ENCODE results near the gene SPACDR.
"Not testable (repeated sequence)": the region's sequence is repeated elsewhere in the genome, so short reads cannot be mapped to it uniquely, and the experiment has no call there.

SPACDR gene

DNA sequence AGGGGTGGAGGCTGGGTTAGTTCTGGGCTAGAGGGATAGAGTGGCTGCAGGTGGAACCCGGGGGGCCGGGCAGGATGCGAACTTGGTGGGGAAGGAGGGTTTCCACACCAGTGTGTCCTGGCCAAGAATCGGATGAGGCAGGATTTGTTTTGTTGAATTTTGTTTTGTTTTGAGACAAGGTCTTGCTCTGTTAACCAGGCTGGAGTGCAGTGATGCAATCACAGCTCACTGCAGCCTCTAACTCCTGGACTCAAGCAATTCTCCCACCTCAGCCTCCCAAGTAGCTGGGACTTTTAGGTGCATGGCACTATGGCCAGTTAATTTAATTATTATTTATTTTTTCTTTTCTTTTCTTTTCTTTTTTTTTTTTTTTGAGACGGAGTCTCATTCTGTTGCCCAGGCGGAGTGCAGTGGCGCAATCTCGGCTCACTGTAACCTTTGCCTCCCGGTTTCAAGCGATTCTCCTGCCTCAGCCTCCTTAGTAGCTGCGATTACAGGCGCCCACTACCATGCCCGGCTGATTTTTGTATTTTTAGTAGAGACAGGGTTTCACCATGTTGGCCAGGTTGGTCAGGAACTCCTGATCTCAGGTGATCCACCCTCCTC is 14.8 kb downstream of the SPACDR start:
- DNase-seq: no peak
- Histone ChIP-seq H3K36me3 (no peaks in the 10 kb centered on the region), H3K4me3 (ENCODE audit: low read depth, low read length) (no peak overlapping the region), H3K27me3 (no peaks in the 10 kb centered on the region), H3K4me1 (peaks cover 7% of the 10 kb centered on the region), H3K9me3 (no peaks in the 10 kb centered on the region)
- TF ChIP-seq, protein P1, sequence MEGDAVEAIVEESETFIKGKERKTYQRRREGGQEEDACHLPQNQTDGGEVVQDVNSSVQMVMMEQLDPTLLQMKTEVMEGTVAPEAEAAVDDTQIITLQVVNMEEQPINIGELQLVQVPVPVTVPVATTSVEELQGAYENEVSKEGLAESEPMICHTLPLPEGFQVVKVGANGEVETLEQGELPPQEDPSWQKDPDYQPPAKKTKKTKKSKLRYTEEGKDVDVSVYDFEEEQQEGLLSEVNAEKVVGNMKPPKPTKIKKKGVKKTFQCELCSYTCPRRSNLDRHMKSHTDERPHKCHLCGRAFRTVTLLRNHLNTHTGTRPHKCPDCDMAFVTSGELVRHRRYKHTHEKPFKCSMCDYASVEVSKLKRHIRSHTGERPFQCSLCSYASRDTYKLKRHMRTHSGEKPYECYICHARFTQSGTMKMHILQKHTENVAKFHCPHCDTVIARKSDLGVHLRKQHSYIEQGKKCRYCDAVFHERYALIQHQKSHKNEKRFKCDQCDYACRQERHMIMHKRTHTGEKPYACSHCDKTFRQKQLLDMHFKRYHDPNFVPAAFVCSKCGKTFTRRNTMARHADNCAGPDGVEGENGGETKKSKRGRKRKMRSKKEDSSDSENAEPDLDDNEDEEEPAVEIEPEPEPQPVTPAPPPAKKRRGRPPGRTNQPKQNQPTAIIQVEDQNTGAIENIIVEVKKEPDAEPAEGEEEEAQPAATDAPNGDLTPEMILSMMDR (IDR thresholded peaks at IDR 0.05; ENCODE audit: low read depth, low read length): no peak

DNA sequence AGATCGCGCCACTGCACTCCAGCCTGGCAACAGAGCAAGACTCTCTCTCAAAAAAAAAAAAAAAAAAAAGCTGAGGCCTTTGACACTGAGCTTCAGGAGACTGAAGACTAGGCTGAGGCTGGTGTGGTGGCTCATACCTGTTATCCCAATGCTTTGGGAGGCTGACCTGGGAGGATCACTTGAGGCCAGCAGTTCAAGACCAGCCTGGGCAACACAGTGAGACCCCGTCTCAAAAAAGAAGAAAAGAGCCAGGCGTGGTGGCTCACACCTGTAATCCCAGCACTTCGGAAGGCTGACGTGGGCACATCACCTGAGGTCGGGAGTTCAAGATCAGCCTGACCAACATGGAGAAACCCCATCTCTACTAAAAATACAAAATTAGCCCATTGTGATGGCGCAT is 16.7 kb downstream of the SPACDR start:
- not testable (repeated sequence) for H3K27me3 ChIP-seq; DNase-seq; H3K4me3 ChIP-seq (ENCODE audit: low read depth, low read length); H3K9me3 ChIP-seq; H3K4me1 ChIP-seq; H3K36me3 ChIP-seq

GRCh38 chr7:100446040-100446439 is 18.0 kb downstream of the SPACDR start:
- DNase-seq: no peak
- Histone ChIP-seq H3K27me3 (no peaks in the 10 kb centered on the region), H3K36me3 (no peaks in the 10 kb centered on the region), H3K4me3 (ENCODE audit: low read depth, low read length) (no peak overlapping the region), H3K9me3 (no peaks in the 10 kb centered on the region), H3K4me1 (peaks cover 7% of the 10 kb centered on the region)
- TF ChIP-seq, protein P1 (IDR thresholded peaks at IDR 0.05; ENCODE audit: low read depth, low read length): no peak

DNA sequence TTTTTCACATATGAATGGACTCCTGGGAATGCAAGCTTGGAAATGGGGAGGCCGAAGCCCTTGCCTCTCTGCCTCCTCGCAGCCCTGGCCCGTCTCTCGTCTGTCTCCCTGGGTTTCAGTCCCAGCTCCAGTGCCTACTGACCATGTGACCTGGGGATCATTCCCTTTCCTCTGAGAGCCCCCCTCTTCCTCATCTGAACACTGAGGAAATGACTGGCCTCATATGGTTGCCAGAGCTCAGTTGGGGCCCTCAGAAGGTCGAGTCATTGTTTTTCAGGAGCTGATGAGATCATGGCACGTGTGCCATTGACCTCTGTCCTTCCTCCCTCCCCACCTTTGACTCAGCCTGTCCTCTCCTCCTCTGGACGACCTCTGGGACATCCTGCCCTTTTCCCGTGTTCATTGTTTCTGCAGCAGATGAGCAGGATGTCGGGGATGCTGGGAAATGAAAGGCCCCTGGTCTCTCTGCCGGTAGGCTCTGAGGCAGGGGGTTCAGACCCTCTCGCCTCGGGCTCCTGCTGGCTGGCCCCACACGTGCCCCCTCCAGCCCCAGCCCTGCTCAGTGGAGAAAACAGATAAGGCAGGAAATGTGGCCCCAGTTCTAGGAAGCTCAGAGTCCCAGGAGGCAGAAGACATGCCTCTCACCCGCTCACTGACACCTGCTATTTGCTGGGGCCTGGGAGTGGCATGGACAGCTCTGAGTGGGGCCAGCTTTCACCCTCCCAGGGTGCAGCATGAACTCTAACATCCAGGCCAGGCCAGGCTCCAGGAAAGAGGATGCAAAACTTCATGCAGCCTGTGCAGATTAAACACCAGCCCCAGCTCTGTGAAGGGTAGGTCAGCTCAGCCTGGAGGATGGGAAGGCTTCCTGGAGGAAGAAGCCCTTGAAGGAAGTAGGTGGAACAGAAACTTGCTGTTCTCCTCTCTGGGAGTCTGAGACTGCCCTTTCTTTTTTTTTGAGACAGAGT is 19.5 kb downstream of the SPACDR start:
- DNase-seq: no peak
- H3K4me3 ChIP-seq (ENCODE audit: low read depth, low read length): no peak overlapping the region
- TF ChIP-seq, protein P1 (IDR thresholded peaks at IDR 0.05; ENCODE audit: low read depth, low read length): no peak
- H3K9me3 ChIP-seq: no peaks in the 10 kb centered on the region
- H3K36me3 ChIP-seq: no peaks in the 10 kb centered on the region
- peaks cover 7% of the 10 kb centered on the region for H3K4me1 ChIP-seq
- no peaks in the 10 kb centered on the region for H3K27me3 ChIP-seq

GRCh38 chr7:100443096-100443840 is 20.8 kb downstream of the SPACDR start:
- Histone ChIP-seq H3K36me3 (no peaks in the 10 kb centered on the region), H3K4me3 (ENCODE audit: low read depth, low read length) (no peak overlapping the region), H3K27me3 (no peaks in the 10 kb centered on the region), H3K4me1 (peaks cover 7% of the 10 kb centered on the region), H3K9me3 (no peaks in the 10 kb centered on the region)
- TF ChIP-seq, protein P1 (IDR thresholded peaks at IDR 0.05; ENCODE audit: low read depth, low read length): no peak
- DNase-seq: no peak

DNA sequence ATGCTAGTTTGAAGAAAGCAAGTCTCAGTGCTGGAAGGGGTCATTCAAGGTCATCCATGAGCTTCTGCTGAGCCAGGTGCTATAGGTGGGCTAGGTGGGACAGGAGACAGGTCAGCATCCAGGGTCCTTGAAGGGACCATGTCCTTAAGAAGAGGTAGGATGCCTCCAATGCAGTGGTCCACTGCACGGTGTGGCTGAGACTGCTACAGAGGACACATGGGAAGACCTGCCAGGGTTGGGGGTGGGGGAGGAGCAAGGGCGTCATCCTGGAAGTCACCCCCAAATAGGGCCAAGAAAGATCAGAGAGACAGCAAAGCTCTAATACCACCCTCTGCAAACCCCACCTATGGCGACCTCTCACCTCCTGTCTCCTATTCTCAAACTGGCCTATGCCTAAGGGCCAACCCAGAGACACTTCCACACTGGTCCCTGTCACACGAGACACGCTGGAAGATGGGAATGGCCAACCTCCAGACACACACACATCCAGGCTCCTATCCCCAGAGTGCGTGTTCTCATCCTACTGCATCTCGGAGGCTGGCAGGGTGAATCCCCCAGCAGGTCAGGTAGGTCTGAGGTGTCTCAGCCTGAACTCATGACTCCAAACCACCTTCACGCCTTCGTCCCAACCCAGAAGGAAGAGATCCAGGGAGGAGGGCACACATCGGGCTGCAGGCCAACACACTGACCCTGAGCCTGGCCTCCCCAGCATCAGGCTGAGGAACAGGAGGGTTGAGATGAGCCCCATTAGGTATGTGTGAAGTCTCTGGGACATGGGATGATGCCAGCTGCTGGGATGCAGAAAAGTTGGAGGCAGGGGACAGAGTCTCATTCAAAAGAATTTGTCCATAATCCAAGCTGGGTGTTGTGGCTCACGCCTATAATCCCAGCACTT is 22.2 kb downstream of the SPACDR start:
- H3K4me1 ChIP-seq: peaks cover 7% of the 10 kb centered on the region

DNA sequence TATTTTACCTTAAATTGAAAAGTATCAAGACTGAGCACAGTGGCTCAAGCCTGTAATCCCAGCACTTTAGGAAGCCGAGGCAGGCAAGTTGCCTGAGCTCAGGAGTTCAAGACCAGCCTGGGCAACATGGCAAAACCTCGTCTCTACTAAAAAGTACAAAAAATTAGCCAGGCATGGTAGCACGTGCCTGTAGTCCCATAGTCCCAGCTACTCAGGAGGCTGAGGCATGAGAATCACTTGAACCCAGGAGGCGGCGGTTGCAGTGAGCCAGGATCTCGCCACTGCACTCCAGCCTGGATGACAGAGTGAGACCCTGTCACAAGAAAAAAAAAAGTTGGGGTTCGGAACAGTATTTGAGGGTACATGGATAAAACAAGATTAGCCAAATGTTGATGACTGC is 24.8 kb downstream of the SPACDR start:
- not testable (repeated sequence) for H3K9me3 ChIP-seq; H3K4me3 ChIP-seq (ENCODE audit: low read depth, low read length); H3K4me1 ChIP-seq; H3K27me3 ChIP-seq; DNase-seq
- peaks cover 16% of the 10 kb centered on the region for H3K36me3 ChIP-seq

More for the DNA sequence above, 22.2 kb downstream of the SPACDR start:
- Histone ChIP-seq H3K4me3 (ENCODE audit: low read depth, low read length) (no peak overlapping the region), H3K36me3 (no peaks in the 10 kb centered on the region), H3K27me3 (no peaks in the 10 kb centered on the region), H3K9me3 (no peaks in the 10 kb centered on the region)
- no peak for DNase-seq
- TF ChIP-seq, protein P1 (IDR thresholded peaks at IDR 0.05; ENCODE audit: low read depth, low read length): no peak

- H3K27me3 ChIP-seq; H3K4me3 ChIP-seq (ENCODE audit: low read depth, low read length); H3K4me1 ChIP-seq; H3K9me3 ChIP-seq; DNase-seq: not testable (repeated sequence)
- peaks cover 21% of the 10 kb centered on the region for H3K36me3 ChIP-seq
Observed at GRCh38 chr7:100438731-100439130, 25.3 kb downstream of the SPACDR start.

Data from BE2C (cell line).